Esophagus squamous epithelium (tissue), 5 donors: Measurements from ENCODE around the gene LAPTM4A. TPM values are rescaled to one million over a fixed set of nuclear protein-coding genes. Genes with fewer than 3 reads are reported as not detected.

Experiments
- DNase-seq: peaks from one replicate; lab custom pipeline; 2025; lab: John Stamatoyannopoulos, UW
- H3K27ac ChIP-seq, 4 donors: fragments of 200-600 bp; sonication (generic); one replicate each; pipeline ENCODE4 v1.5.1; 2016 to 2019; ENCODE audit warnings: mild to moderate bottlenecking in 1 of 4
- H3K27me3 ChIP-seq, 4 donors: fragments of 200-600 bp; sonication (generic); 1 replicate in 3 of 4; 2 replicates in 1 of 4; pipeline versions ENCODE4 v1.5.1 to v1.6.0; 2017 to 2021; ENCODE audit warnings: antibody characterized with exemption in 1 of 4
- H3K36me3 ChIP-seq, 3 donors: fragments of 200-600 bp; sonication (generic); one replicate each; pipeline ENCODE4 v1.5.1; 2016 to 2019
- H3K4me1 ChIP-seq, 3 donors: fragments of 200-600 bp; sonication (generic); one replicate each; pipeline ENCODE4 v1.5.1; 2017 to 2019
- H3K4me3 ChIP-seq, 4 donors: fragments of 200-600 bp; sonication (generic); 1 replicate in 3 of 4; 2 replicates in 1 of 4; pipeline ENCODE4 v1.5.1; 2016 to 2019; ENCODE audit warnings: mild to moderate bottlenecking in 2 of 4, moderate library complexity in 1 of 4
- H3K9me3 ChIP-seq, 3 donors: fragments of 200-600 bp; sonication (generic); one replicate each; pipeline ENCODE4 v1.5.1; 2016 to 2019
- CTCF ChIP-seq, 6 experiments: fragments of 450-650 bp in 4 of 6; fragments of 200-600 bp in 2 of 6; sonication (generic) in 2 of 6; IDR thresholded peaks; one replicate each; pipeline ENCODE4 v1.5.1; 2016 to 2019; ENCODE audit warnings: antibody characterized with exemption in 6 of 6, mild to moderate bottlenecking in 4 of 6, moderate library complexity in 4 of 6
- POLR2A ChIP-seq, 4 donors: fragments of 450-650 bp; IDR thresholded peaks; one replicate each; pipeline ENCODE4 v1.6.1; 2017; ENCODE audit warnings: antibody characterized with exemption in 4 of 4, mild to moderate bottlenecking in 4 of 4, moderate library complexity in 3 of 4
- WGBS, 2 donors: methylation state at CpG; one replicate each; pipeline ENCODE4 v1.1.5; 2018; 5-methylcytosine and 5-hydroxymethylcytosine counted together
- intact Hi-C: fragments of 100-400 bp; cut with DNase I; formaldehyde crosslinking; loops from one replicate; pipeline ENCODE4 v1.15.0; 2022
- total RNA-seq, 4 donors: library from RNA; depleted of rRNA; stranded (reverse); fragments of >200 nt; gene quantifications; one replicate each; pipeline ENCODE4 v1.1.0, GENCODE V29; 2016
- donor health status: DM: yes; HTN: yes; CAD: no.

LAPTM4A gene
- total RNA-seq, 4 donors from 2014 or later, result 71.0 to 144 (median 98.2) TPM

- TF ChIP-seq POLR2A (IDR thresholded peaks at IDR 0.05) (no peak), CTCF (IDR thresholded peaks at IDR 0.05) (no peak)
- 58 to 75% methylated on average over 2 of the region's 2 CpGs for WGBS, 2 donors
- intact Hi-C loops, result no loop called here
- no peak for DNase-seq
- Histone ChIP-seq H3K9me3 (no peaks in the 10 kb centered on the region), H3K36me3 (no peaks in the 10 kb centered on the region), H3K27ac (no peak overlapping the region), H3K4me1 (peaks cover 0 to 10% (median 0%) of the 10 kb centered on the region in 3 donors), H3K4me3 (no peak overlapping the region), H3K27me3 (no peaks in the 10 kb centered on the region)
These were observed 30.4 kb upstream of the LAPTM4A start for GRCh38 chr2:20081841-20082240.

GRCh38 chr2:20080839-20081415 lies 29.5 kb upstream of the LAPTM4A start:
- intact Hi-C loops, result no loop called here
- no peak overlapping the region for H3K4me3 ChIP-seq
- no peaks in the 10 kb centered on the region for H3K9me3 ChIP-seq
- H3K36me3 ChIP-seq, result no peaks in the 10 kb centered on the region
- no peak overlapping the region for H3K27ac ChIP-seq
- H3K27me3 ChIP-seq, result no peaks in the 10 kb centered on the region
- peaks cover 0 to 10% (median 0%) of the 10 kb centered on the region in 3 donors for H3K4me1 ChIP-seq
- TF ChIP-seq CTCF (IDR thresholded peaks at IDR 0.05) (no peak), POLR2A (IDR thresholded peaks at IDR 0.05) (no peak)
- 77 to 78% methylated on average over 3 of the region's 8 CpGs for WGBS, 2 donors
- DNase-seq, result no peak

- H3K36me3 ChIP-seq, result no peaks in the 10 kb centered on the region
- no peak overlapping the region for H3K4me3 ChIP-seq
- H3K4me1 ChIP-seq, result peaks cover 0 to 10% (median 0%) of the 10 kb centered on the region in 3 donors
- DNase-seq, result no peak
- H3K9me3 ChIP-seq, result no peaks in the 10 kb centered on the region
- intact Hi-C loops, result no loop called here
- WGBS, 2 donors, result 91 to 94% methylated on average over 9 to 10 of the region's 10 CpGs
- H3K27ac ChIP-seq, result no peak overlapping the region
- no peaks in the 10 kb centered on the region for H3K27me3 ChIP-seq
- TF ChIP-seq POLR2A (IDR thresholded peaks at IDR 0.05) (no peak), CTCF (IDR thresholded peaks at IDR 0.05) (no peak)
These were observed 29.0 kb upstream of the LAPTM4A start for GRCh38 chr2:20080428-20080827.

GRCh38 chr2:20079546-20080115 lies 28.2 kb upstream of the LAPTM4A start:
- intact Hi-C loops, result no loop called here
- no peak for DNase-seq
- TF ChIP-seq POLR2A (IDR thresholded peaks at IDR 0.05) (no peak), CTCF (IDR thresholded peaks at IDR 0.05) (no peak)
- no peaks in the 10 kb centered on the region for H3K9me3 ChIP-seq
- peaks cover 0 to 10% (median 0%) of the 10 kb centered on the region in 3 donors for H3K4me1 ChIP-seq
- H3K27ac ChIP-seq, result no peak overlapping the region
- no peak overlapping the region for H3K4me3 ChIP-seq
- WGBS, 2 donors, result 83 to 84% methylated on average over 3 to 5 of the region's 6 CpGs
- H3K36me3 ChIP-seq, result no peaks in the 10 kb centered on the region
- no peaks in the 10 kb centered on the region for H3K27me3 ChIP-seq

GRCh38 chr2:20077411-20077940 lies 26.0 kb upstream of the LAPTM4A start:
- intact Hi-C loops, result no loop called here
- WGBS, 2 donors, result 81 to 87% methylated on average over 4 of the region's 4 CpGs
- Histone ChIP-seq H3K36me3 (no peaks in the 10 kb centered on the region), H3K4me1 (peaks cover 0 to 23% (median 0%) of the 10 kb centered on the region in 3 donors), H3K27me3 (no peaks in the 10 kb centered on the region), H3K27ac (no peak overlapping the region), H3K9me3 (no peaks in the 10 kb centered on the region), H3K4me3 (no peak overlapping the region)
- no peak for DNase-seq
- TF ChIP-seq CTCF (IDR thresholded peaks at IDR 0.05) (no peak), POLR2A (IDR thresholded peaks at IDR 0.05) (no peak)
